ENCODE measurements around the gene RBFOX2. TPM values are rescaled to one million over a fixed set of nuclear protein-coding genes. Genes with fewer than 3 reads are reported as not detected.
"Not testable (repeated sequence)": the region's sequence is repeated elsewhere in the genome, so short reads cannot be mapped to it uniquely, and the experiment has no call there.

RBFOX2 gene
- total and polyA plus RNA-seq, 2 donors (not counting 1 experiment from before 2014, with no cell fraction given): not detected

DNA sequence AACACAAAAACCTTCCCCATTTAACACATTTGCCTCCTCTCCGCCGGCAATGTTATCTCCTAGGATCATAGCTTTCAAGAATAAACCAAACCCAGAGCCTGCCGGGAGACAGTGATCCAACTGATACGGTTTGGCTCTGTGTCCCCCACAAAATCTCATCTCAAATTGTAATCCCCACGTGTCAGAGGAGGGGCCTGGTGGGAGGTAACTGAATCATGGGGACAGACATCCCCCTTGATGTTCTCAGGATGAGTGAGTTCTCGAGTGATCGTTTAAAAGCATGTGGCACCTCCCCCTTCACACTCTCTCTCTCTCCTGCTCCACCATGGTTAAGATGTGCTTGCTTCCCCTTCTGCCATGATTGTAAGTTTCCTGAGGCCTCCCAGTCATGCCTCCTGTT lies 33.3 kb downstream of the RBFOX2 start:
- Mint-ChIP-seq H3K9me3 (ENCODE audit: insufficient read depth) (no peaks in the 10 kb centered on the region), H3K27ac (no peak overlapping the region)
- WGBS (ENCODE audit: insufficient coverage): 96% methylated on average over 4 of the region's 7 CpGs

DNA sequence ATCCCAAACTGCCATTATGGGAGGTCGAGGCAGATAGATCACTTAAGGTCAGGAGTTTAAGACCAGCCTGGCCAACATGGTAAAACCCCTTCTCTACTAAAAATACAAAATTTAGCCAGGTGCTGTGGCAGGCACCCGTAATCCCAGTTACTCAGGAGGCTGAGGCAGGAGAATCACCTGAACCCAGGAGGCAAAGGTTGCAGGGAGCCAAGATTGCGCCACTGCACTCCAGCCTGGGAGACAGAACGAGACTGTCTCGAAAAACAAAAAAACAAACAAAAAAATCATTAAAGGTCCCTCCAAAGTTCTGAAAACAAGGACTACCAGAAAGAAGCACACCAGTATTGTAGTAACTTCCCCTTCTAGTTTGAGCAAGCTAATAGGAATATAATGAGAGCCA lies 34.9 kb downstream of the RBFOX2 start:
- DNase-seq; H3K4me3 Mint-ChIP-seq; H3K4me1 ChIP-seq (ENCODE audit: control insufficient read depth in 2 of 2, insufficient read depth in 2 of 2, low read length in 2 of 2); H2AFZ ChIP-seq (ENCODE audit: insufficient read depth, low read depth, low read length, poor library complexity, severe bottlenecking); H3K9me3 Mint-ChIP-seq (ENCODE audit: insufficient read depth); H3K9me3 ChIP-seq (ENCODE audit: control extremely low read depth in 1 of 3, control insufficient read depth in 2 of 3, insufficient read depth in 1 of 3, low read length in 2 of 3); ATAC-seq (ENCODE audit: low read depth); H3K9ac ChIP-seq (ENCODE audit: low read length); H3K27ac Mint-ChIP-seq; H3K4me2 ChIP-seq (replicated peaks; ENCODE audit: low read depth, low read length, poor library complexity, severe bottlenecking); POLR2A ChIA-PET; H3K4me1 Mint-ChIP-seq; H3K27ac ChIP-seq (ENCODE audit: low read length in 2 of 2); H3K4me3 ChIP-seq (ENCODE audit: control extremely low read depth in 1 of 5, extremely low read depth in 1 of 5, insufficient read depth in 1 of 5, low read depth in 2 of 5, low read length in 4 of 5); H4K20me1 ChIP-seq (ENCODE audit: control insufficient read depth, insufficient read depth, low read length, poor library complexity, severe bottlenecking); H3K36me3 ChIP-seq (replicated peaks in 1 of 2; ENCODE audit: control extremely low read depth in 1 of 2, control insufficient read depth in 1 of 2, extremely low read depth in 1 of 2, insufficient read depth in 2 of 2, low read length in 1 of 2); CTCF ChIA-PET; intact Hi-C loops (cut with micrococcal nuclease); H3K79me2 ChIP-seq (ENCODE audit: control insufficient read depth, insufficient read depth, low read length): not testable (repeated sequence)
- WGBS (ENCODE audit: insufficient coverage): 100% methylated on average over 4 of the region's 5 CpGs
- H3K27me3 Mint-ChIP-seq: peaks cover 34% of the 10 kb centered on the region
- peaks cover 0 to 13% (median 2%) of the 10 kb centered on the region in 4 experiments for H3K27me3 ChIP-seq (replicated peaks in 1 of 4; ENCODE audit: control extremely low read depth in 1 of 4, control insufficient read depth in 3 of 4, insufficient read depth in 4 of 4, low read length in 3 of 4)

More for the DNA sequence above, 33.3 kb downstream of the RBFOX2 start:
- Histone ChIP-seq H3K36me3 (replicated peaks in 1 of 2; ENCODE audit: control extremely low read depth in 1 of 2, control insufficient read depth in 1 of 2, extremely low read depth in 1 of 2, insufficient read depth in 2 of 2, low read length in 1 of 2) (no peaks in the 10 kb centered on the region), H2AFZ (ENCODE audit: insufficient read depth, low read depth, low read length, poor library complexity, severe bottlenecking) (no peak overlapping the region), H3K9ac (ENCODE audit: low read length) (no peak overlapping the region), H3K27ac (ENCODE audit: low read length in 2 of 2) (no peak overlapping the region), H4K20me1 (ENCODE audit: control insufficient read depth, insufficient read depth, low read length, poor library complexity, severe bottlenecking) (no peaks in the 10 kb centered on the region), H3K4me1 (ENCODE audit: control insufficient read depth in 2 of 2, insufficient read depth in 2 of 2, low read length in 2 of 2) (no peaks in the 10 kb centered on the region), H3K9me3 (ENCODE audit: control extremely low read depth in 1 of 3, control insufficient read depth in 2 of 3, insufficient read depth in 1 of 3, low read length in 2 of 3) (peaks cover 0 to 2% (median 0%) of the 10 kb centered on the region in 3 donors), H3K4me3 (ENCODE audit: control extremely low read depth in 1 of 5, extremely low read depth in 1 of 5, insufficient read depth in 1 of 5, low read depth in 2 of 5, low read length in 4 of 5) (no peak overlapping the region), H3K27me3 (replicated peaks in 1 of 4; ENCODE audit: control extremely low read depth in 1 of 4, control insufficient read depth in 3 of 4, insufficient read depth in 4 of 4, low read length in 3 of 4) (peaks cover 0 to 12% (median 2%) of the 10 kb centered on the region in 4 experiments), H3K4me2 (replicated peaks; ENCODE audit: low read depth, low read length, poor library complexity, severe bottlenecking) (no peak overlapping the region), H3K79me2 (ENCODE audit: control insufficient read depth, insufficient read depth, low read length) (no peaks in the 10 kb centered on the region)
- intact Hi-C loops (cut with micrococcal nuclease): no loop called here
- H3K4me3 Mint-ChIP-seq: no peak overlapping the region
- ATAC-seq (ENCODE audit: low read depth) (no peak), DNase-seq (no peak)
- peaks cover 37% of the 10 kb centered on the region for H3K27me3 Mint-ChIP-seq
- H3K4me1 Mint-ChIP-seq: no peaks in the 10 kb centered on the region
- TF ChIP-seq, protein P1, sequence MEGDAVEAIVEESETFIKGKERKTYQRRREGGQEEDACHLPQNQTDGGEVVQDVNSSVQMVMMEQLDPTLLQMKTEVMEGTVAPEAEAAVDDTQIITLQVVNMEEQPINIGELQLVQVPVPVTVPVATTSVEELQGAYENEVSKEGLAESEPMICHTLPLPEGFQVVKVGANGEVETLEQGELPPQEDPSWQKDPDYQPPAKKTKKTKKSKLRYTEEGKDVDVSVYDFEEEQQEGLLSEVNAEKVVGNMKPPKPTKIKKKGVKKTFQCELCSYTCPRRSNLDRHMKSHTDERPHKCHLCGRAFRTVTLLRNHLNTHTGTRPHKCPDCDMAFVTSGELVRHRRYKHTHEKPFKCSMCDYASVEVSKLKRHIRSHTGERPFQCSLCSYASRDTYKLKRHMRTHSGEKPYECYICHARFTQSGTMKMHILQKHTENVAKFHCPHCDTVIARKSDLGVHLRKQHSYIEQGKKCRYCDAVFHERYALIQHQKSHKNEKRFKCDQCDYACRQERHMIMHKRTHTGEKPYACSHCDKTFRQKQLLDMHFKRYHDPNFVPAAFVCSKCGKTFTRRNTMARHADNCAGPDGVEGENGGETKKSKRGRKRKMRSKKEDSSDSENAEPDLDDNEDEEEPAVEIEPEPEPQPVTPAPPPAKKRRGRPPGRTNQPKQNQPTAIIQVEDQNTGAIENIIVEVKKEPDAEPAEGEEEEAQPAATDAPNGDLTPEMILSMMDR (IDR thresholded peaks at IDR 0.05): no peak
- TF ChIP-seq EZH2 (IDR thresholded peaks at IDR 0.05; ENCODE audit: borderline replicate concordance, insufficient read depth, low read depth, low read length, poor library complexity, severe bottlenecking): no peak
- ChIA-PET POLR2A (no interaction called here), CTCF (no interaction called here)

Data from B cell (primary cell).